DND-41 (cell line): ENCODE data around the gene LRP1.

Source experiments
- ATAC-seq: fragments of 200-7000 bp; cut with Tn5 transposase; 3 replicates; pipeline ENCODE4 v1.9.1; 2021; ENCODE audit warnings: low read depth; ENCODE audit not compliant: insufficient read depth
- DNase-seq: peaks from one replicate; pipeline ENCODE4 v3.0.0-alpha.2; 2020
- H2AFZ ChIP-seq: 2 replicates; pipeline ENCODE4 v1.6.0; 2012; ENCODE audit warnings: low read depth, low read length
- H3K27ac ChIP-seq: 2 replicates; pipeline ENCODE4 v1.5.1; 2012; ENCODE audit warnings: low read length, inconsistent platforms
- H3K27me3 ChIP-seq: fragments of 200-600 bp; sonication (generic); 2 replicates; pipeline ENCODE4 v1.6.0; 2012; ENCODE audit warnings: low read length, mild to moderate bottlenecking, inconsistent platforms; ENCODE audit not compliant: insufficient read depth, poor library complexity
- H3K36me3 ChIP-seq: 2 replicates; pipeline ENCODE4 v1.5.1; 2012; ENCODE audit warnings: low read length, inconsistent platforms; ENCODE audit not compliant: insufficient read depth
- H3K4me1 ChIP-seq: 2 replicates; pipeline ENCODE4 v1.5.1; 2012; ENCODE audit warnings: mild to moderate bottlenecking, low read length; ENCODE audit not compliant: insufficient read depth
- H3K4me2 ChIP-seq: 2 replicates; pipeline ENCODE4 v1.6.0; 2012; ENCODE audit warnings: mild to moderate bottlenecking, moderate library complexity, low read length, inconsistent platforms; ENCODE audit not compliant: insufficient read depth
- H3K4me3 ChIP-seq, 2 experiments: fragments of 200-600 bp in 1 of 2; shearing (Covaris generic) in 1 of 2; 2 replicates each; pipeline ENCODE4 v1.5.1; 2012 to 2016; ENCODE audit warnings: inconsistent platforms in 2 of 2, low read length in 2 of 2, mild to moderate bottlenecking in 2 of 2, low read depth in 1 of 2, moderate library complexity in 1 of 2
- H3K79me2 ChIP-seq: 2 replicates; pipeline ENCODE4 v1.6.0; 2012; ENCODE audit warnings: low read length, inconsistent platforms; ENCODE audit not compliant: insufficient read depth
- H3K9ac ChIP-seq: 2 replicates; pipeline ENCODE4 v1.6.0; 2012; ENCODE audit warnings: low read depth, mild to moderate bottlenecking, inconsistent platforms, low read length, moderate library complexity
- H3K9me3 ChIP-seq: 2 replicates; pipeline ENCODE4 v1.5.1; 2012; ENCODE audit warnings: low read length, moderate library complexity, mild to moderate bottlenecking, inconsistent platforms; ENCODE audit not compliant: insufficient read depth, severe bottlenecking
- H4K20me1 ChIP-seq: 2 replicates; pipeline ENCODE4 v1.6.0; 2012; ENCODE audit warnings: low read length; ENCODE audit not compliant: insufficient read depth
- CTCF ChIP-seq: IDR thresholded peaks from 2 replicates; pipeline ENCODE4 v1.5.1; 2012; ENCODE audit warnings: borderline replicate concordance, low read length, moderate library complexity, mild to moderate bottlenecking; ENCODE audit not compliant: poor library complexity, severe bottlenecking; ENCODE audit errors: extremely low read depth
- EZH2 ChIP-seq: IDR thresholded peaks from 3 replicates; pipeline ENCODE4 v1.6.1; 2012; ENCODE audit warnings: borderline replicate concordance, low read depth, mild to moderate bottlenecking, moderate library complexity, low read length, inconsistent platforms; ENCODE audit not compliant: severe bottlenecking

The LRP1 gene

GRCh38 chr12:57208631-57209282, 80.5 kb downstream of the LRP1 start:
- Histone ChIP-seq H3K4me2 (no peak overlapping the region), H3K4me3 (no peak overlapping the region), H3K4me1 (peaks cover 8% of the 10 kb centered on the region), H3K9ac (no peak overlapping the region), H3K9me3 (no peaks in the 10 kb centered on the region), H4K20me1 (no peaks in the 10 kb centered on the region), H2AFZ (no peak overlapping the region), H3K36me3 (no peaks in the 10 kb centered on the region), H3K27me3 (no peaks in the 10 kb centered on the region), H3K27ac (no peak overlapping the region), H3K79me2 (no peaks in the 10 kb centered on the region)
- no peak for DNase-seq
- no peak for TF ChIP-seq EZH2
- TF ChIP-seq CTCF, result no peak
- no peak for ATAC-seq

GRCh38 chr12:57209916-57210315, 81.6 kb downstream of the LRP1 start:
- no peak for DNase-seq
- no peak overlapping the region for H2AFZ ChIP-seq
- H3K79me2 ChIP-seq, result no peaks in the 10 kb centered on the region
- no peak overlapping the region for H3K4me2 ChIP-seq
- H3K9me3 ChIP-seq, result no peaks in the 10 kb centered on the region
- no peak overlapping the region for H3K4me3 ChIP-seq
- no peak for ATAC-seq
- peaks cover 9% of the 10 kb centered on the region for H3K27me3 ChIP-seq
- no peak overlapping the region for H3K9ac ChIP-seq
- peaks cover 13% of the 10 kb centered on the region for H3K4me1 ChIP-seq
- no peaks in the 10 kb centered on the region for H3K36me3 ChIP-seq
- TF ChIP-seq CTCF, result no peak
- no peak for TF ChIP-seq EZH2
- H4K20me1 ChIP-seq, result no peaks in the 10 kb centered on the region
- H3K27ac ChIP-seq, result no peak overlapping the region

- no peak for DNase-seq
- H3K27ac ChIP-seq, result no peak overlapping the region
- H3K9ac ChIP-seq, result no peak overlapping the region
- no peaks in the 10 kb centered on the region for H3K9me3 ChIP-seq
- ATAC-seq, result no peak
- peaks cover 13% of the 10 kb centered on the region for H3K4me1 ChIP-seq
- H3K36me3 ChIP-seq, result no peaks in the 10 kb centered on the region
- H4K20me1 ChIP-seq, result no peaks in the 10 kb centered on the region; the same call in 1 of the 2 replicates
- no peak overlapping the region for H3K4me3 ChIP-seq
- TF ChIP-seq EZH2, result no peak
- no peak for TF ChIP-seq CTCF
- H3K27me3 ChIP-seq, result peaks cover 10% of the 10 kb centered on the region
- H3K4me2 ChIP-seq, result no peak overlapping the region
- H3K79me2 ChIP-seq, result no peaks in the 10 kb centered on the region
- no peak overlapping the region for H2AFZ ChIP-seq
Observed at GRCh38 chr12:57210461-57210860, 82.2 kb downstream of the LRP1 start.
